ENCODE data around the gene ITGA1. TPM values are rescaled to one million over a fixed set of nuclear protein-coding genes. Genes with fewer than 3 reads are reported as not detected.
"Not testable (repeated sequence)": the region's sequence is repeated elsewhere in the genome, so short reads cannot be mapped to it uniquely, and the experiment has no call there.

Gene ITGA1
- total RNA-seq, 1 donor from 2014 or later = 2.5 TPM

GRCh38 chr5:52947851-52948250 lies 160.1 kb downstream of the ITGA1 start:
- Mint-ChIP-seq H3K27me3 (ENCODE audit: insufficient read depth) (no peaks in the 10 kb centered on the region), H3K9me3 (no peaks in the 10 kb centered on the region), H3K36me3 (ENCODE audit: low read depth) (no peaks in the 10 kb centered on the region), H3K4me1 (ENCODE audit: low read depth) (peaks cover 31% of the 10 kb centered on the region), H3K27ac (no peak overlapping the region), H3K4me3 (no peak overlapping the region)
- no peak for DNase-seq (ENCODE audit: low spot score)
- intact Hi-C loops (cut with micrococcal nuclease) = loop anchor here (1.0 to 5.0 kb wide), 8 partner anchors 41 to 1269 kb away; partner anchors contain the start of genes FST, ITGA2 and MOCS2

GRCh38 chr5:52948418-52949076 lies 160.8 kb downstream of the ITGA1 start:
- Mint-ChIP-seq H3K4me3 (no peak overlapping the region), H3K27ac (no peak overlapping the region), H3K4me1 (ENCODE audit: low read depth) (peaks cover 31% of the 10 kb centered on the region), H3K36me3 (ENCODE audit: low read depth) (no peaks in the 10 kb centered on the region), H3K9me3 (no peaks in the 10 kb centered on the region), H3K27me3 (ENCODE audit: insufficient read depth) (no peaks in the 10 kb centered on the region)
- intact Hi-C loops (cut with micrococcal nuclease) = loop anchor here (1.0 to 5.0 kb wide), 8 partner anchors 41 to 1269 kb away; partner anchors contain the start of genes FST, ITGA2 and MOCS2
- DNase-seq (ENCODE audit: low spot score) = peak; percentile 51

- peaks cover 1% of the 10 kb centered on the region for H3K27me3 Mint-ChIP-seq (ENCODE audit: insufficient read depth)
- H3K36me3 Mint-ChIP-seq (ENCODE audit: low read depth) = no peaks in the 10 kb centered on the region
- no peak overlapping the region for H3K27ac Mint-ChIP-seq
- H3K9me3 Mint-ChIP-seq = no peaks in the 10 kb centered on the region
- DNase-seq (ENCODE audit: low spot score) = no peak
- peaks cover 19% of the 10 kb centered on the region for H3K4me1 Mint-ChIP-seq (ENCODE audit: low read depth)
- no peak overlapping the region for H3K4me3 Mint-ChIP-seq
- intact Hi-C loops (cut with micrococcal nuclease) = no loop called here
These were observed 163.0 kb downstream of the ITGA1 start for GRCh38 chr5:52950686-52951085.

GRCh38 chr5:52952483-52952882 lies 164.8 kb downstream of the ITGA1 start:
- Mint-ChIP-seq H3K9me3 (no peaks in the 10 kb centered on the region), H3K4me3 (no peak overlapping the region), H3K36me3 (ENCODE audit: low read depth) (no peaks in the 10 kb centered on the region), H3K27me3 (ENCODE audit: insufficient read depth) (peaks cover 1% of the 10 kb centered on the region), H3K27ac (no peak overlapping the region), H3K4me1 (ENCODE audit: low read depth) (peaks cover 18% of the 10 kb centered on the region)
- DNase-seq (ENCODE audit: low spot score) = no peak
- intact Hi-C loops (cut with micrococcal nuclease) = no loop called here

- peaks cover 8% of the 10 kb centered on the region for H3K27me3 Mint-ChIP-seq (ENCODE audit: insufficient read depth)
- intact Hi-C loops (cut with micrococcal nuclease) = no loop called here
- no peak overlapping the region for H3K4me3 Mint-ChIP-seq
- H3K4me1 Mint-ChIP-seq (ENCODE audit: low read depth) = no peaks in the 10 kb centered on the region
- no peak overlapping the region for H3K27ac Mint-ChIP-seq
- no peaks in the 10 kb centered on the region for H3K36me3 Mint-ChIP-seq (ENCODE audit: low read depth)
- H3K9me3 Mint-ChIP-seq = no peaks in the 10 kb centered on the region
- DNase-seq (ENCODE audit: low spot score) = no peak
These were observed 168.3 kb downstream of the ITGA1 start for GRCh38 chr5:52956014-52956413.

- H3K4me3 Mint-ChIP-seq = no peak overlapping the region
- intact Hi-C loops (cut with micrococcal nuclease) = no loop called here
- no peak for DNase-seq (ENCODE audit: low spot score)
- H3K36me3 Mint-ChIP-seq (ENCODE audit: low read depth) = no peaks in the 10 kb centered on the region
- H3K4me1 Mint-ChIP-seq (ENCODE audit: low read depth) = no peaks in the 10 kb centered on the region
- H3K27ac Mint-ChIP-seq = no peak overlapping the region
- H3K27me3 Mint-ChIP-seq (ENCODE audit: insufficient read depth) = peaks cover 9% of the 10 kb centered on the region
- no peaks in the 10 kb centered on the region for H3K9me3 Mint-ChIP-seq
These were observed 169.4 kb downstream of the ITGA1 start for GRCh38 chr5:52956915-52957747.

- Mint-ChIP-seq H3K27ac (no peak overlapping the region), H3K9me3 (no peaks in the 10 kb centered on the region), H3K4me3 (no peak overlapping the region), H3K36me3 (ENCODE audit: low read depth) (no peaks in the 10 kb centered on the region), H3K27me3 (ENCODE audit: insufficient read depth) (peaks cover 15% of the 10 kb centered on the region), H3K4me1 (ENCODE audit: low read depth) (no peaks in the 10 kb centered on the region)
- DNase-seq (ENCODE audit: low spot score) = no peak
- intact Hi-C loops (cut with micrococcal nuclease) = no loop called here
These were observed 173.6 kb downstream of the ITGA1 start for GRCh38 chr5:52961274-52961681.

GRCh38 chr5:52963636-52964035 lies 175.9 kb downstream of the ITGA1 start:
- no peak for DNase-seq (ENCODE audit: low spot score)
- Mint-ChIP-seq H3K36me3 (ENCODE audit: low read depth) (no peaks in the 10 kb centered on the region), H3K4me1 (ENCODE audit: low read depth) (no peaks in the 10 kb centered on the region), H3K4me3 (no peak overlapping the region), H3K27ac (no peak overlapping the region), H3K27me3 (ENCODE audit: insufficient read depth) (peaks cover 15% of the 10 kb centered on the region), H3K9me3 (peaks cover 12% of the 10 kb centered on the region)
- intact Hi-C loops (cut with micrococcal nuclease) = no loop called here

- H3K27me3 Mint-ChIP-seq (ENCODE audit: insufficient read depth) = peaks cover 13% of the 10 kb centered on the region
- intact Hi-C loops (cut with micrococcal nuclease) = no loop called here
These were observed 176.4 kb downstream of the ITGA1 start for GRCh38 chr5:52964138-52964537.

GRCh38 chr5:52976157-52976556 lies 188.4 kb downstream of the ITGA1 start:
- H3K4me3 Mint-ChIP-seq; H3K9me3 Mint-ChIP-seq; H3K36me3 Mint-ChIP-seq (ENCODE audit: low read depth); H3K4me1 Mint-ChIP-seq (ENCODE audit: low read depth); H3K27ac Mint-ChIP-seq; intact Hi-C loops (cut with micrococcal nuclease); DNase-seq (ENCODE audit: low spot score): not testable (repeated sequence)
- peaks cover 12% of the 10 kb centered on the region for H3K27me3 Mint-ChIP-seq (ENCODE audit: insufficient read depth)

More at GRCh38 chr5:52964138-52964537, 176.4 kb downstream of the ITGA1 start:
- no peak overlapping the region for H3K27ac Mint-ChIP-seq
- H3K9me3 Mint-ChIP-seq = peaks cover 17% of the 10 kb centered on the region
- H3K4me1 Mint-ChIP-seq (ENCODE audit: low read depth) = no peaks in the 10 kb centered on the region
- DNase-seq (ENCODE audit: low spot score) = no peak
- H3K4me3 Mint-ChIP-seq = no peak overlapping the region
- no peaks in the 10 kb centered on the region for H3K36me3 Mint-ChIP-seq (ENCODE audit: low read depth)

- Mint-ChIP-seq H3K36me3 (ENCODE audit: low read depth) (no peaks in the 10 kb centered on the region), H3K27ac (no peak overlapping the region), H3K9me3 (no peaks in the 10 kb centered on the region), H3K27me3 (ENCODE audit: insufficient read depth) (peaks cover 13% of the 10 kb centered on the region), H3K4me3 (no peak overlapping the region), H3K4me1 (ENCODE audit: low read depth) (no peaks in the 10 kb centered on the region)
- DNase-seq (ENCODE audit: low spot score) = no peak
- intact Hi-C loops (cut with micrococcal nuclease) = no loop called here
These were observed 189.7 kb downstream of the ITGA1 start for GRCh38 chr5:52977264-52977897.

- H3K27me3 Mint-ChIP-seq (ENCODE audit: insufficient read depth) = peaks cover 16% of the 10 kb centered on the region
- H3K4me1 Mint-ChIP-seq (ENCODE audit: low read depth) = peaks cover 11% of the 10 kb centered on the region
- intact Hi-C loops (cut with micrococcal nuclease) = no loop called here
- no peak overlapping the region for H3K27ac Mint-ChIP-seq
- H3K4me3 Mint-ChIP-seq = no peak overlapping the region
- no peaks in the 10 kb centered on the region for H3K36me3 Mint-ChIP-seq (ENCODE audit: low read depth)
- no peaks in the 10 kb centered on the region for H3K9me3 Mint-ChIP-seq
- DNase-seq (ENCODE audit: low spot score) = no peak
These were observed 193.8 kb downstream of the ITGA1 start for GRCh38 chr5:52981507-52981906.

All from activated T-helper 1 cell treated with anti-CD3 and anti-CD28 coated beads, Interleukin-12 subunit alpha, Interleukin-12 subunit beta, Interleukin-2, Interleukin-4 antibody, amounts not matched to agents 30 ng/mL and 10 ng/mL and 1 ng/mL, durations not matched to agents 14 hours and 24 hours and 36 hours (primary cell).